Effector memory CD8-positive, alpha-beta T cell (primary cell): Measurements from ENCODE around the gene LTBR.
"Not testable (repeated sequence)": the region's sequence is repeated elsewhere in the genome, so short reads cannot be mapped to it uniquely, and the experiment has no call there.

Experiments
- ATAC-seq: fragments of 150-1000 bp; cut with Tn5 transposase; replicated peaks from 2 replicates; pipeline ENCODE4 v1.10.0; 2021; ENCODE audit warnings: mild to moderate bottlenecking, moderate library complexity
- DNase-seq, 3 experiments: peaks; one replicate each; pipeline ENCODE4 v3.0.0; 2021
- H3K27ac Mint-ChIP-seq, 2 donors: one replicate each; pipeline ENCODE4 v1.8.0; 2022; ENCODE audit warnings: mild to moderate bottlenecking in 2 of 2, mixed read lengths in 2 of 2, moderate library complexity in 2 of 2
- H3K27me3 Mint-ChIP-seq, 2 donors: one replicate each; pipeline ENCODE4 v1.8.0; 2022; ENCODE audit warnings: mixed read lengths in 2 of 2
- H3K36me3 Mint-ChIP-seq: one replicate; pipeline ENCODE4 v1.8.0; 2022; ENCODE audit warnings: mild to moderate bottlenecking, moderate library complexity, mixed read lengths; ENCODE audit not compliant: insufficient read depth
- H3K4me1 Mint-ChIP-seq, 2 donors: one replicate each; pipeline ENCODE4 v1.8.0; 2022; ENCODE audit warnings: low read depth in 2 of 2, mixed read lengths in 2 of 2
- H3K4me3 Mint-ChIP-seq, 2 donors: one replicate each; pipeline ENCODE4 v1.8.0; 2022; ENCODE audit warnings: mild to moderate bottlenecking in 2 of 2, mixed read lengths in 2 of 2, moderate library complexity in 2 of 2
- H3K9me3 Mint-ChIP-seq, 2 donors: one replicate each; pipeline ENCODE4 v1.8.0; 2022; ENCODE audit warnings: mixed read lengths in 2 of 2

LTBR gene

GRCh38 chr12:6420364-6420763 is 36.4 kb downstream of the LTBR start:
- DNase-seq (no peak), ATAC-seq (no peak)
- Mint-ChIP-seq H3K27ac (no peak overlapping the region), H3K4me3 (no peak overlapping the region), H3K9me3 (no peaks in the 10 kb centered on the region), H3K27me3 (no peaks in the 10 kb centered on the region), H3K36me3 (peaks cover 10% of the 10 kb centered on the region), H3K4me1 (peaks cover 9 to 12% of the 10 kb centered on the region in 2 donors)

- Mint-ChIP-seq H3K36me3 (peaks cover 22% of the 10 kb centered on the region), H3K27me3 (no peaks in the 10 kb centered on the region), H3K4me3 (no peak overlapping the region), H3K27ac (peak overlapping the region; percentile 16 to 35), H3K9me3 (no peaks in the 10 kb centered on the region), H3K4me1 (peaks cover 25 to 27% of the 10 kb centered on the region in 2 donors)
- peak; percentile 83 for ATAC-seq
- DNase-seq, result peak; percentile 70 to 77 (median 74)
Observed at GRCh38 chr12:6423267-6424007, 39.5 kb downstream of the LTBR start.

- Mint-ChIP-seq H3K27ac (peak overlapping the region; percentile 16 to 35), H3K27me3 (no peaks in the 10 kb centered on the region), H3K4me3 (no peak overlapping the region), H3K4me1 (peaks cover 25 to 27% of the 10 kb centered on the region in 2 donors), H3K9me3 (no peaks in the 10 kb centered on the region), H3K36me3 (peaks cover 19% of the 10 kb centered on the region)
- no peak for DNase-seq
- ATAC-seq, result no peak
Observed at GRCh38 chr12:6424008-6424347, 40.0 kb downstream of the LTBR start.

- H3K27me3 Mint-ChIP-seq, result no peaks in the 10 kb centered on the region
- no peak for DNase-seq
- ATAC-seq, result no peak
- H3K9me3 Mint-ChIP-seq, result no peaks in the 10 kb centered on the region
- H3K27ac Mint-ChIP-seq, result peak overlapping the region in 1 of 2 donors; percentile 60
- H3K36me3 Mint-ChIP-seq, result peaks cover 16% of the 10 kb centered on the region
- no peak overlapping the region for H3K4me3 Mint-ChIP-seq
- H3K4me1 Mint-ChIP-seq, result peaks cover 25 to 30% of the 10 kb centered on the region in 2 donors
Observed at GRCh38 chr12:6424866-6425265, 40.9 kb downstream of the LTBR start.

- Mint-ChIP-seq H3K4me3 (peak overlapping the region in 1 of 2 donors; percentile 40), H3K27me3 (no peaks in the 10 kb centered on the region), H3K9me3 (no peaks in the 10 kb centered on the region), H3K27ac (peak overlapping the region; percentile 96 to 99), H3K4me1 (peaks cover 32 to 39% of the 10 kb centered on the region in 2 donors), H3K36me3 (peaks cover 16% of the 10 kb centered on the region)
- DNase-seq (peak in 1 of 3 experiments; percentile 21), ATAC-seq (no peak)
Observed at GRCh38 chr12:6425590-6426531, 41.9 kb downstream of the LTBR start.

- DNase-seq (peak; percentile 58 to 72 (median 59)), ATAC-seq (peak; percentile 79)
- Mint-ChIP-seq H3K9me3 (no peaks in the 10 kb centered on the region), H3K27me3 (no peaks in the 10 kb centered on the region), H3K36me3 (peaks cover 16% of the 10 kb centered on the region), H3K4me1 (peaks cover 33 to 42% of the 10 kb centered on the region in 2 donors), H3K27ac (peak overlapping the region; percentile 96 to 99), H3K4me3 (peak overlapping the region; percentile 69 to 78)
Observed at GRCh38 chr12:6426882-6427671, 43.1 kb downstream of the LTBR start.

- not testable (repeated sequence) for DNase-seq, H3K27me3 Mint-ChIP-seq, ATAC-seq, H3K9me3 Mint-ChIP-seq
- Mint-ChIP-seq H3K4me1 (peaks cover 36 to 48% of the 10 kb centered on the region in 2 donors), H3K4me3 (peak overlapping the region; percentile 69 to 78), H3K27ac (peak overlapping the region; percentile 96 to 99), H3K36me3 (peaks cover 16% of the 10 kb centered on the region)
Observed at GRCh38 chr12:6427796-6428195, 43.8 kb downstream of the LTBR start.

- H3K27ac Mint-ChIP-seq, result peak overlapping the region in 1 of 2 donors; percentile 99
- no peaks in the 10 kb centered on the region for H3K27me3 Mint-ChIP-seq
- no peak for DNase-seq
- H3K4me1 Mint-ChIP-seq, result peaks cover 35 to 51% of the 10 kb centered on the region in 2 donors
- H3K9me3 Mint-ChIP-seq, result no peaks in the 10 kb centered on the region
- H3K36me3 Mint-ChIP-seq, result peaks cover 16% of the 10 kb centered on the region
- no peak for ATAC-seq
- H3K4me3 Mint-ChIP-seq, result no peak overlapping the region
Observed at GRCh38 chr12:6428326-6428725, 44.4 kb downstream of the LTBR start.

- DNase-seq (no peak), ATAC-seq (no peak)
- peak overlapping the region; percentile 51 to 55 for H3K4me3 Mint-ChIP-seq
Observed at GRCh38 chr12:6430124-6430989, 46.4 kb downstream of the LTBR start.

GRCh38 chr12:6432991-6433390 is 49.0 kb downstream of the LTBR start:
- DNase-seq (no peak), ATAC-seq (peak; percentile 88)
- Mint-ChIP-seq H3K27ac (peak overlapping the region in 1 of 2 donors; percentile 95), H3K36me3 (no peaks in the 10 kb centered on the region), H3K4me3 (peak overlapping the region in 1 of 2 donors; percentile 60), H3K4me1 (peaks cover 16 to 40% of the 10 kb centered on the region in 2 donors), H3K9me3 (no peaks in the 10 kb centered on the region), H3K27me3 (no peaks in the 10 kb centered on the region)

More at GRCh38 chr12:6430124-6430989, 46.4 kb downstream of the LTBR start:
- Mint-ChIP-seq H3K9me3 (no peaks in the 10 kb centered on the region), H3K36me3 (peaks cover 11% of the 10 kb centered on the region), H3K27ac (peak overlapping the region; percentile 49 to 90), H3K27me3 (no peaks in the 10 kb centered on the region), H3K4me1 (peaks cover 32 to 59% of the 10 kb centered on the region in 2 donors)

- Mint-ChIP-seq H3K9me3 (no peaks in the 10 kb centered on the region), H3K36me3 (no peaks in the 10 kb centered on the region), H3K27me3 (no peaks in the 10 kb centered on the region), H3K4me1 (peaks cover 16 to 40% of the 10 kb centered on the region in 2 donors), H3K4me3 (peak overlapping the region; percentile 56 to 67), H3K27ac (peak overlapping the region in 1 of 2 donors; percentile 95)
- ATAC-seq (peak; percentile 65), DNase-seq (no peak)
Observed at GRCh38 chr12:6434205-6435140, 50.5 kb downstream of the LTBR start.
